B cell (primary cell): ENCODE results near the gene MTFR2.

Experiments
- CTCF ChIP-seq: fragments of 200-600 bp; IDR thresholded peaks from one replicate; pipeline ENCODE4 v1.8.0; 2022; ENCODE audit warnings: antibody characterized with exemption, mild to moderate bottlenecking
- EZH2 ChIP-seq: IDR thresholded peaks from 2 replicates; pipeline ENCODE4 v1.6.1; 2012; ENCODE audit warnings: borderline replicate concordance, low read depth, mild to moderate bottlenecking, moderate library complexity, low read length; ENCODE audit not compliant: insufficient read depth, poor library complexity, severe bottlenecking

DNA sequence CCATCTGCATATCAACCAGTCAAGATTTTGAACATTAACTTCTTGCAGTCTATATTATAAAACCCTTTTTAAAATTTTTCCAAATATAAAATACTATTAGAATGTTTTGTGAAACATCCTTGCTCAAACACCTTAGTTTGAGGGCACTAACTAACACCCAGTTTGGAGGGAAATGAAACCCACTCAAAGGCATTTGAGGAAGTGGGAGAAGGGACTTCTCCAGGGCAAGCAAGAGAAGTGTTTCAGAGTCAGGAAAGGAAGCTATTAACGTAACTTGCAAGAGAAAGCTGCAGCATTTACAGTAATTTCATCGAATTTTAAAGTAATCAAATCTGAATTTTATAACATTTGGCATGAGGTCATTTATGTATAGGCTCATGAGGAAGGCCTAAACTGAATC is 21.3 kb downstream of the MTFR2 start:
- TF ChIP-seq CTCF (no peak), EZH2 (no peak)
